Fibroblast of pulmonary artery (primary cell): ENCODE results near the gene GZMM.
A peak's percentile ranks its signal among the peaks of the same experiment; 100 is the strongest.

ENCODE experiments used
- DNase-seq: peaks from one replicate; pipeline ENCODE4 v3.0.0-alpha.2; 2010; ENCODE audit warnings: low read depth
- H3K4me3 ChIP-seq: replicated peaks from 2 replicates; pipeline ENCODE4 v1.5.1; 2011; ENCODE audit warnings: low read depth, mild to moderate bottlenecking, control low read depth, low read length, moderate library complexity
- TF ChIP-seq, protein P1 (sequence below): IDR thresholded peaks from 2 replicates; pipeline ENCODE4 v1.5.1; 2011; ENCODE audit warnings: mild to moderate bottlenecking, control low read depth, low read length, inconsistent platforms; ENCODE audit errors: missing control alignments

GZMM gene

DNA sequence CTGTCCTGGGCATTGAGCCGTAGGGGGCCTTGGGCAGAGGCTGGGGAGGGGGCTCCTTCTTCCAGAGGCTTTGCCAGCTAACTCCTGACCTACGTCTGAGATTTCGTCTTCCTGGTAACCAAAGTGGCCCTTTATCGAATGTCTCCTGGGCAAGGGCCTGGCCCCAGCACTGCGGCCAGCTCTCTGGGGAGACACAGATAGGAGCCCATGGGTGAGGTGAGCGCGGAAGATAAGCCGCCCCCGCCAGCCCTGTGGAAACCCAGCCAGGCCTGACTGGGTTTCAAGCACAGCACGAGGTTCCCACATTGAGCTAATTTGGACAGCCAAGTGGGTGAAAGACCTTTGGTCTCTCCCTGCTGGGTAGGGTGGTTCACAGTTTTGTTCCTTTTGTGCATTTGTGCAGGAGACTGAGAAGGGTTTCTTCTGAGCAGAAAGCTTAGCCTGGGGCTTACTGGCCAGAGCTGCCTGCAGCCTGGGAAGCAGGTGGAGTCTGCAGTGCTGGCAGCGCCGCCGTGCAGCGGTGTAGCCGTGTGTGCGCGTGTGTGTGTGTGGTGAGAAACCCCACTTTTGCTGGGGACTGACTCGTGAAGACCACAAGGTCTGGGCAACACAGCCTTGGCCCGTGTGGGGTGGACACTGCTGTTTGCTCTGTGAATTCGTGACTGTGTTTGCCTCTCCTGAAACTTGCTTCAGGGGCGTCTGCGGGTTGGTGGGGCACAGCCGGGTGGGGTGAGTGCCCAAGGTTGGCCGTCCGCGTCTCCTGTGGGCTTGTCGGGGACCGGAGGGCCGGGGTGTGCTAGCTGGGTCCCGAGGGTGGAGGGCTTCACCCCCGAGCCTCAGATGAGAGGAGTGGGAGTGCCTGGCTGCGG is 31.0 kb downstream of the GZMM start:
- H3K4me3 ChIP-seq = peak overlapping the region; percentile 40
- TF ChIP-seq, protein P1, sequence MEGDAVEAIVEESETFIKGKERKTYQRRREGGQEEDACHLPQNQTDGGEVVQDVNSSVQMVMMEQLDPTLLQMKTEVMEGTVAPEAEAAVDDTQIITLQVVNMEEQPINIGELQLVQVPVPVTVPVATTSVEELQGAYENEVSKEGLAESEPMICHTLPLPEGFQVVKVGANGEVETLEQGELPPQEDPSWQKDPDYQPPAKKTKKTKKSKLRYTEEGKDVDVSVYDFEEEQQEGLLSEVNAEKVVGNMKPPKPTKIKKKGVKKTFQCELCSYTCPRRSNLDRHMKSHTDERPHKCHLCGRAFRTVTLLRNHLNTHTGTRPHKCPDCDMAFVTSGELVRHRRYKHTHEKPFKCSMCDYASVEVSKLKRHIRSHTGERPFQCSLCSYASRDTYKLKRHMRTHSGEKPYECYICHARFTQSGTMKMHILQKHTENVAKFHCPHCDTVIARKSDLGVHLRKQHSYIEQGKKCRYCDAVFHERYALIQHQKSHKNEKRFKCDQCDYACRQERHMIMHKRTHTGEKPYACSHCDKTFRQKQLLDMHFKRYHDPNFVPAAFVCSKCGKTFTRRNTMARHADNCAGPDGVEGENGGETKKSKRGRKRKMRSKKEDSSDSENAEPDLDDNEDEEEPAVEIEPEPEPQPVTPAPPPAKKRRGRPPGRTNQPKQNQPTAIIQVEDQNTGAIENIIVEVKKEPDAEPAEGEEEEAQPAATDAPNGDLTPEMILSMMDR = no peak
- DNase-seq = peak; percentile 51

DNA sequence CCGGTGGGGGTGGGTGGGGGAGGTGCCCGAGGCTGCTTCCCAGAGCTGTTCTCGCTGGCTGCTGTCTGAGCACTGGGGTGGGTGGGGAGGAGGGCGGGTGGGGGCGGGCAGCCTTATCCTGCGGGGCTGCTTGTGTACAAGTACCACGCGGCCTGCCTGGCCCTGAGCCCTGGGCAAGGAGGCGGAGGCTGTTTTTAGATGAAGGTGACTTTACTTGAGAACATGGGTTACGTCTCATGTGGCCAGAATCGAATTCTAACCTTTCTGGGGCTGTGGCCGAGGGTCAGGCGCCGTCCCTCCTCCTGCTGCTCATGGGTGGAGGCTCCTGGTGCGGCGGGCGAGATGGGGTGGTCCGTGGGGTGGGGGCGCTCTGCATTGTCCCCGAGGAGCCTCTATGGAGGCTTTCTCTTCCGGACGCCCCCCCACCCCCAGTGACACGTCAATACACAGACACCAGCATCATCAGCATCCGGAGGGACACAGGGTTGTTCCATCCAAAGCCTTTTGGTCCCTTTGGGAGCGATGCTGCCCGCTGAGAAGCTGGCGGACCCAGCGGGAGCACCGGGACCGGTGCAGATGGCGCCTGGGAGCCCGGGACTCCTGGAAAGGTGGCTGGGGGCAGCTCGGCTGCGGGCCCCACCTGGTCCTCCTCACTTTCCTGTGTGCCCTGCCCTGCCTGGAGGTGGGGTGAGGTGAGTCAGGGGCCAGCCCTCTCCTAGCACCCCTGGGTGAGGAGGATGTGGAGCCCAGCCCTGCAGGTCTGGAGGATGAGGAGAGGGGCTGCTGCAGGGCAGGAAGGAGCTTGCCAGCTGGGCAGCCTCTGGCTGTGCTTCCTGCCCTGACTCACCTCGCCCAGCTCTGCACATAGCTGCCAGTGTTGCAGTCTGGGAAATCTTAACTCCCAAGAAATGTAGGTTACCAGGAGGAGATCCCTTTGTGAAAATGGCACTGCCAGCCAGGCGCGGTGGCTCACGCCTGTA is 32.0 kb downstream of the GZMM start:
- DNase-seq = peak; percentile 52
- H3K4me3 ChIP-seq = peak overlapping the region; percentile 40
- TF ChIP-seq, protein P1 = no peak

DNA sequence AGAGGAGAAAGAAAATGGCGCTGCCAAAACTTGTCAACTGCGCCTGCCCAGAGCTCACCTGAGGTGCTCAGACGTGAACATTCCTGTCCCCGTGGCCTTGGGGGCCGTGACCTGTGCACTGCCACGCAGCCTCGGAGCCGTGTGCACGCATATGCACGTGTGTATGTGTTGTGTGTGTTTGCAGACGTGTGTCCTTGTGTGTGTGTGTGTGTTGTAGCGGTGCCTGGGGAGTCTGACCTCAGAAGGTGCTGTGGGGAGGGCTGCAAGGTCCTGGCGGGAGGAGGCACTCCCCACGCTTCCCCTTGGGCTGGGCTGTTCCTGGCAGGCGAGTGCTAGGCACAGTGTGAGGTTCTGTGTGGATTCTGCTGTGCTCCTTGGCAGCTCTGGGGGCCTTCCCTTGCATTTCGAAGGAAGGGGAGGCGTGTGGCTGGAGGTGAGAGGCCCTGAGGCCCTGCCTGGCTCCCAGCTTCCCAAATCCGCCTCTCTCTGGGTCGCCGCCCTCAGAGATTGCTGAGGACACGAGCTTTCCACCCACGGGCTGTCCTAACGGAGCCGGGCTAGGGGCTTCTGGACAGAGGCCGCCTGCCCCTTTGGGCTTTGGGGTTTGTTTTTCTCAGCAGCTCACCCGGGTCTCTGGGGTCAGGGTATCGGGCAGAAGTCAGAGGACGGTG is 33.0 kb downstream of the GZMM start:
- H3K4me3 ChIP-seq = no peak overlapping the region
- DNase-seq = no peak
- TF ChIP-seq, protein P1 = no peak

DNA sequence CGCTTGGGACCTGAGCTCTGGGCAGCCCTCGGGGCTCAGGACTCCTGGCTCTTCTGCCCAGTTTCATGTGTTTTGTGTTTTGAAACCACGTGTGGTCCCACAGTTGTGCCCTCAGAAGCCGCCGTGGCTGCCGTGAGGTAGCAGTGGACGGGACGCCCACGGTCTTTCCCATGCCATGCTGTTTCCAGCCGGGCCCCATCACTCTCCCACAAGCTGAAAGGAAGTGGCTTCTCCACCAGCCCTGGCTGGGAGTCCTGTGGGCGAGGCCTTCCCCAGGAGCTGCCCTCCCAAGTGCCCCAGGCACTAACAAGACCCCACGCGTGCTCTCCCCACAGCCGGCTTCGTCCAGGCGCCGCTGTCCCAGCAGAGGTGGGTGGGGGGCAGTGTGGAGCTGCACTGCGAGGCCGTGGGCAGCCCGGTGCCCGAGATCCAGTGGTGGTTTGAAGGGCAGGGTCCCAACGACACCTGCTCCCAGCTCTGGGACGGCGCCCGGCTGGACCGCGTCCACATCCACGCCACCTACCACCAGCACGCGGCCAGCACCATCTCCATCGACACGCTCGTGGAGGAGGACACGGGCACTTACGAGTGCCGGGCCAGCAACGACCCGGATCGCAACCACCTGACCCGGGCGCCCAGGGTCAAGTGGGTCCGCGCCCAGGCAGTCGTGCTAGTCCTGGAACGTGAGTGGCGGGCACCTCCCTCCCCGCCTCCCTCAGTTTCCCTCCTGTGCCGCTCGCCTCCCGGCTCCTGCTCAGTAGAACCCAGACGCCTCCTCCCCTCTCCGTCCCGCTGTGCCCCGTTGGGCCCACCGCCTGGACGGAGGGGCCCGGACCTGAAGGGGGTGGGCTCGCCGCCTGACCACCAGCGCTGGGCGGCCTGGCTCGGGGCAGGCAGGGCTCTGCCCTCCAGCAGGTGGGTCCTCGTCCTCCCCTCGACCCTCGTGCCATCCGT is 33.9 kb downstream of the GZMM start:
- no peak for DNase-seq
- no peak overlapping the region for H3K4me3 ChIP-seq
- TF ChIP-seq, protein P1 = no peak

DNA sequence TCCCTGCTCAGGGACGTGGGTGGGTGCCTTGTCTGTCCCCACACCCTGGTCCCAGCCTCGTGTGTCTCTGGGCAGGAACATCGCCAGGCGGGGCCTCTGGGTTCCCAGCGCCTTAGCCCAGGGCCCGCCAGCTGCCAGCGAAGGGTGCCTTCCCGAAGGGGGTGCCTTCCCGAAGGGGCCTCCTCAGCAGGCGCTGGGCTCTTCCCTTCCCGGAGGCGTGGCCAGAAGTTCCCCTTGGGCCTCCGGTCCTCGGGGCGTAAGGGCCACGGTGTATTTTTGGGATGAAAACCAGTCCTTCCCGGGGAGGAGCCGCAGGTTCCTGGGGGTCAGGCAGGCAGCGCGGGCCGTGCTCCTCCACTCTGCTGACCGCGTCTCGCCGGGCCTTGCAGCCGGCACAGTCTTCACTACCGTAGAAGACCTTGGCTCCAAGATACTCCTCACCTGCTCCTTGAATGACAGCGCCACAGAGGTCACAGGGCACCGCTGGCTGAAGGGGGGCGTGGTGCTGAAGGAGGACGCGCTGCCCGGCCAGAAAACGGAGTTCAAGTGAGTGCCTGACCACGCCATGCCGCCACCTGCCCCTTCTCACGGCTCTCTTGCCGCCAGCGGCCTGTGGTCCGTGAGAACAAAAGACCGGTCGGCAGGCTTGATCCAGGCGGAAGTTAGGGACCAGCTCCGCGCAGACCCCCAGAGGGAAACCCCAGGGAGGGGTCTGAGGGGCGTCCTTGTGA is 35.4 kb downstream of the GZMM start:
- TF ChIP-seq, protein P1 = no peak
- no peak for DNase-seq
- H3K4me3 ChIP-seq = no peak overlapping the region

DNA sequence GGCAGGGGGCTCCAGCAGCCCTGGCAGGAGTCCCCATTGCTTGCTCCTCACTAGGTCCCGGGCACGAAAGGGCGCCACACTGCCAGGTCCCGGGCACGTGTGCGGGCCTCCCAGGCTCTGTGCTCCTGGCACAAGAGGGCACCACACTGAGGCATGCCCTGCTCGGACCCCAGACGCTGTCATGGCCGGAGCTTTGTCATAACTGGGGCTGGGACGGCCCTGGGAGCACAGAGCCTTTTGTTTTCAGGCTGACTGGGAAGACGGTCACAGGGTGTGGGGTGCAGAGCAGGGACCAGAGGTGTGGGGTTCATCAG is 35.9 kb downstream of the GZMM start:
- no peak for DNase-seq
- no peak overlapping the region for H3K4me3 ChIP-seq
- TF ChIP-seq, protein P1 = no peak
